Thymus (tissue), 11 donors: ENCODE measurements around the gene MTR. TPM values are rescaled to one million over a fixed set of nuclear protein-coding genes. Genes with fewer than 3 reads are reported as not detected.

Experiments used
- DNase-seq, 9 donors: peaks; one replicate each; pipeline ENCODE4 v3.0.0-alpha.2; 2013; ENCODE audit warnings: low spot score in 9 of 9, low read depth in 6 of 9, missing footprints in 1 of 9
- H3K27ac ChIP-seq, 2 donors: one replicate each; pipeline ENCODE4 v1.5.1; 2013; ENCODE audit warnings: control low read depth in 1 of 2, low read depth in 1 of 2, low read length in 1 of 2, mild to moderate bottlenecking in 1 of 2, moderate library complexity in 1 of 2
- H3K27me3 ChIP-seq, 2 donors: one replicate each; pipeline ENCODE4 v1.5.1; 2013; ENCODE audit warnings: low read length in 1 of 2; ENCODE audit not compliant: control insufficient read depth in 2 of 2, insufficient read depth in 1 of 2
- H3K36me3 ChIP-seq, 2 donors: one replicate each; pipeline ENCODE4 v1.5.1; 2013; ENCODE audit warnings: low read length in 1 of 2, mild to moderate bottlenecking in 1 of 2, moderate library complexity in 1 of 2; ENCODE audit not compliant: control insufficient read depth in 2 of 2, insufficient read depth in 2 of 2
- H3K4me1 ChIP-seq, 2 donors: one replicate each; pipeline ENCODE4 v1.5.1; 2013; ENCODE audit warnings: low read length in 2 of 2; ENCODE audit not compliant: control insufficient read depth in 2 of 2, insufficient read depth in 2 of 2
- H3K4me3 ChIP-seq, 2 donors: one replicate each; pipeline ENCODE4 v1.5.1; 2013; ENCODE audit warnings: low read length in 2 of 2, control low read depth in 1 of 2, mild to moderate bottlenecking in 1 of 2
- H3K9me3 ChIP-seq, 2 donors: one replicate each; pipeline ENCODE4 v1.5.1; 2013; ENCODE audit warnings: low read length in 1 of 2, mild to moderate bottlenecking in 1 of 2; ENCODE audit not compliant: control insufficient read depth in 2 of 2, insufficient read depth in 1 of 2
- WGBS: extraction: QIAGEN DNeasy Blood & Tissue Kit; methylation state at CpG from one replicate; pipeline ENCODE4 v1.1.7; 2013; 5-methylcytosine and 5-hydroxymethylcytosine counted together
- polyA plus RNA-seq: library from polyadenylated mRNA; stranded (reverse); fragments of 200-250 nt; gene quantifications from one replicate; pipeline ENCODE4 v1.2.3, GENCODE V29; 2013
- total RNA-seq: library from RNA; stranded (reverse); fragments of 120-200 nt; gene quantifications from one replicate; pipeline ENCODE4 v1.2.4, GENCODE V29; 2013
- donor health status: healthy.

MTR gene
- total and polyA plus RNA-seq, 2 donors: 12.5 to 25.0 TPM

DNA sequence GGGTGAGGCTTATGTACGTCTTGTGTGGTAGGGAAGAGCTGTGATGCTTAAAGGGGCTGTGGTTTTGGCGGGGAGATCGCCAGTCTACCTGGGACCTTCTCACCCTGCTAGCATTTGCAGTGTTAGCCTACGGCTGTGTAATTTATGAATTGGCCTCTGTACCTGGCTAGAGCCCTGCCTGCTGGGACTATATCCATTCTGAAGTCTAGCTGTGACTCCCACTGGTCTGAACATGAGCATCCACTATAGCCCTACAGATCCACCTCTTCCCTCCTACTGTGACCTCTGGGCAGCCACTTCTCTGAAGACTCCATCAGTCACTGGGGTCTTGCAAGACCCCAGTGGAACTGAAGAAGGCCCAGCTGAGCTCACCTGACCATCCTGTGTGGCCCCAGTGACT lies 135.4 kb downstream of the MTR start:
- Histone ChIP-seq H3K36me3 (no peaks in the 10 kb centered on the region), H3K27me3 (no peaks in the 10 kb centered on the region), H3K9me3 (peaks cover 0 to 3% of the 10 kb centered on the region in 2 donors), H3K4me1 (no peaks in the 10 kb centered on the region), H3K4me3 (no peak overlapping the region), H3K27ac (no peak overlapping the region)
- no peak for DNase-seq
- 94% methylated on average over 4 of the region's 4 CpGs for WGBS

DNA sequence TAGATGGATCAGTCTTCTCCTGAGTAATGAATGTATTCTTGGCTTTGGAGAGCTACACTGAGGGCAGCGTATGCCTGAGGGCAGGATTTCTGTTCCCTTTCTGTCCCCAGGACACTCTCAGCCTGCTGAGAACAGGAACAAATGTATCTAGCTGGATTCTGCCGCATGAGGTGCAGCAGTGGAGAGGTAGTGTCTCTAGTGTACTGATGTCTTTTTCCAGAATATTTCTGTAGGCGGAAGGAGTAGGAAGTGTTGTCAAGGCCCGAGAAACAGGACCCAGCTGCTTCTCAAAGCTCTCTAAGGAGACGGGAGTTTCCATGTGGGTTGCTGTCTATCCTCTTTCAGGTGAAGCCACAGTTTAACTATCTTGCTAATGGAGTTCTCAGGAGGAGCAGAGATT lies 143.7 kb downstream of the MTR start:
- H3K9me3 ChIP-seq: no peaks in the 10 kb centered on the region
- H3K36me3 ChIP-seq: no peaks in the 10 kb centered on the region
- 93% methylated on average over 5 of the region's 5 CpGs for WGBS
- no peak for DNase-seq
- no peaks in the 10 kb centered on the region for H3K4me1 ChIP-seq
- no peak overlapping the region for H3K4me3 ChIP-seq
- no peak overlapping the region for H3K27ac ChIP-seq
- no peaks in the 10 kb centered on the region for H3K27me3 ChIP-seq

DNA sequence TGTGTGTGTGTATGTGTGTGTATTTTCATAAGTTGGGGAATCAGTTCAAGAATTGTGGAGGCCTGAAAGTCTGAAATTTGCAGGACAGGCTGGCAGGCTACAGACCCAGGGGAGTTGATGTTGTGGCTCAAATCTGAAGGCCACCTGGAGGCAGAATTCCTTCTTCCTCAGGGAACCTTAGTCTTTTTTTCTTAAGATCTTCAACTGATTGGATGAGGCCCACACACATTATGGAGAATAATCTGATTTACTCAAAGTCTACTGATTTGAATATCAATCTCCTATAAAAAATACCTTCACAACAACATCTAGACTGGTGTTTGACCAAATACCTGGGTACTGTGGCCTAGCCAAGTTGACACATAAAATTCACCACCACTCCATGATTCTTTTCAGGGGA lies 147.3 kb downstream of the MTR start:
- no peak overlapping the region for H3K27ac ChIP-seq
- no peaks in the 10 kb centered on the region for H3K9me3 ChIP-seq
- H3K36me3 ChIP-seq: no peaks in the 10 kb centered on the region
- DNase-seq: no peak
- no peaks in the 10 kb centered on the region for H3K27me3 ChIP-seq
- no peak overlapping the region for H3K4me3 ChIP-seq
- H3K4me1 ChIP-seq: no peaks in the 10 kb centered on the region

DNA sequence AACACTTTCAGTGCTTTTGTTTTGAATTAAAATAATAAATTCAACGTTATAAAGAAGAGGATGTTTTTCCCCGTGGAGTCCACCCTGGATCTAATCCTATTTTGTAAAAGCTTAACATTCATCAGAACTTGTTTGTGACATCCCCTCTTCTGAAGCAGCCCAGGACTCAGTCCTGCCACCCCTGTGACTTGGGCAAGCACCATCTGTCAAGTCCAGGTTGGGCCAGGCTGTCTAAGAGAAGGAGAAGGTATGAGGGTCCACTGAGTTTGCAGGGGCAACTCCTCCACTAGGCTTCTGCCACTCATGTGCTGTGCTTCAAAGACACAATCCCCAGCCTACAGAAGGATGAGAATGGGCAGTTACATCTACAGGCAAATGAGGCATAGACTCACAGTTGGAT lies 149.5 kb downstream of the MTR start:
- no peak for DNase-seq
- WGBS: 90% methylated on average over 2 of the region's 2 CpGs
- H3K27ac ChIP-seq: no peak overlapping the region

DNA sequence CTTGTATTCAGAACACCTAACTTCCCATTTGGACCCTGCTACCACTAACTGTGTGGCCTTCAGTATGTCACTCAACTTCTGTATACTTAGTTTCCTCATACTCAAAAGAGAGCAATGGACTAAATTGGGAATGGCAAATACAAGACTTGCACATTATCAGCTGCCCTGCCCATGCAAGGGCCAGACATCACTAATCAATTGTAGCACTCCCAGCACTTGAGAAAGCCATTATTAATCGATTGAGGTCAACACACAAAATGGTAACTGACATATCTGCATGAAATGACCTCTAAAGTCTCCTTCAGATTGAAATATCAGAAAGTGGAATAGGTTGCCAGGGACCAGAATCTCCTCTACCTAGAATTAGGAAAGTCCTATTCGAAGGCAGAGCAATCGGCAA lies 149.9 kb downstream of the MTR start:
- 94% methylated on average over 3 of the region's 3 CpGs for WGBS
- Histone ChIP-seq H3K4me3 (no peak overlapping the region), H3K27me3 (no peaks in the 10 kb centered on the region), H3K36me3 (no peaks in the 10 kb centered on the region), H3K9me3 (no peaks in the 10 kb centered on the region), H3K4me1 (no peaks in the 10 kb centered on the region), H3K27ac (no peak overlapping the region)
- no peak for DNase-seq

More for the DNA sequence above, 149.5 kb downstream of the MTR start:
- no peaks in the 10 kb centered on the region for H3K27me3 ChIP-seq
- H3K4me1 ChIP-seq: no peaks in the 10 kb centered on the region
- no peaks in the 10 kb centered on the region for H3K36me3 ChIP-seq
- H3K4me3 ChIP-seq: no peak overlapping the region
- no peaks in the 10 kb centered on the region for H3K9me3 ChIP-seq

DNA sequence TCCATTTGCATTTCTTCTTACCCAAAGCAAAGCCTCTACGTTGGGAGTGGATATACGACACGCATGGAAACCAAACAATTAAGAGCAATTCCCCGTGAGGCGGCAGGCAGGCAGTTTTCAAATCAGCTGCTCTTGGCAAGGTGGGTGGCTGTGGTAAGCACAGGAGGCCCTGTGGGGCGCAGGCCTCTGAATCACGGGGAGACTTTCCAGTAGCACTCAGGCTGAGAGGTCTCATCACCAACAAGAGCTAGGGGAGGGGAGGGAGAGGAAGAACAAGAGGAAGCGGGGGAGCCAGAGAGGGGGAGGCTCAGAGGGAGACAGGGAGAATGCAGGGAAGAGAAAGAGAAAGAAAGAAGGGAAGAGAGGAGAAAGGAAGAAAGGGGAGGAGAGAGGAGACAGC lies 152.7 kb downstream of the MTR start:
- Histone ChIP-seq H3K9me3 (no peaks in the 10 kb centered on the region), H3K36me3 (no peaks in the 10 kb centered on the region), H3K27me3 (no peaks in the 10 kb centered on the region), H3K4me3 (no peak overlapping the region), H3K27ac (no peak overlapping the region), H3K4me1 (no peaks in the 10 kb centered on the region)
- WGBS: 59% methylated on average over 8 of the region's 8 CpGs
- no peak for DNase-seq

DNA sequence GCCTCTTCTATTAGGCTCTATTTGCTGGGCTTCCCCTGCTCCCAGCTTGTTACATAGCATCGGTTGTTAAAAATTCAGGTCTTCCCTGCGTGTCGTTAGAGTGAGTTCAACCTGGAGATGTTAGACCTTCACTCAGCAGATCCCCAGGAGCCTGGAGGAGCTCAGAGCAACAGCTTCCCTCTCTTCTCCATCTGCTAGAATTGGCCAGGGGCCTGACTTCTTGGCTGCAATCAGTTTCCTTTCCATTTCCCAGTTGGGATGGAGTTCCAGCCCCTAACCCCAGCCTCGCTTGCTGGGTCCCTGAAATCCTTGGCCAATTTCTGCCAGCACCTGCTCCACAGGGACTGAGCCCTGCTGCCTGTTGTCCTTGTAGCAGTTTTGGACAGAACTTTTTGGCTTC lies 153.3 kb downstream of the MTR start:
- H3K36me3 ChIP-seq: no peaks in the 10 kb centered on the region
- no peaks in the 10 kb centered on the region for H3K27me3 ChIP-seq
- no peak overlapping the region for H3K4me3 ChIP-seq
- H3K9me3 ChIP-seq: no peaks in the 10 kb centered on the region
- no peak overlapping the region for H3K27ac ChIP-seq
- 93% methylated on average over 4 of the region's 4 CpGs for WGBS
- no peak for DNase-seq
- no peaks in the 10 kb centered on the region for H3K4me1 ChIP-seq

DNA sequence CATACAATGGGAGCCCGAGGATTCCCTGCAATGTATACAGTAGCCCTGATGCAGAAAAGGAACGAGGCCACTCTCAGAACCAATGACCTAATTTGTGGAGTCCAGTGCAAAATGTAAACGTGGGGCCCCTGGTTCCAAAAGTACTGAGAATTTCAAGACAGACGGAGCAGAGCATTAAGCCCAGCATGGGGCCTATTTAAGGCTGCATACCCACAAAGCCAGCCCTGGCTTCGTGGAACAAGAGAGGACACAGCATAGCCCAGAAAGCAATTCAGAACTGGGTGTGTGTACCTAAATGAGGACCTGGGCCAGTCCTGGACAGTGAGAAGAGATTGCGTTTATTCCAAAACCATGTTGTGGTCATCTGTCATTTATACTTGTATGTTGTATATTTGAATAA lies 153.9 kb downstream of the MTR start:
- no peaks in the 10 kb centered on the region for H3K4me1 ChIP-seq
- no peaks in the 10 kb centered on the region for H3K9me3 ChIP-seq
- H3K27ac ChIP-seq: no peak overlapping the region
- H3K4me3 ChIP-seq: no peak overlapping the region
- no peaks in the 10 kb centered on the region for H3K36me3 ChIP-seq
- no peaks in the 10 kb centered on the region for H3K27me3 ChIP-seq
- no peak for DNase-seq
- WGBS: 78% methylated on average over 6 of the region's 6 CpGs

DNA sequence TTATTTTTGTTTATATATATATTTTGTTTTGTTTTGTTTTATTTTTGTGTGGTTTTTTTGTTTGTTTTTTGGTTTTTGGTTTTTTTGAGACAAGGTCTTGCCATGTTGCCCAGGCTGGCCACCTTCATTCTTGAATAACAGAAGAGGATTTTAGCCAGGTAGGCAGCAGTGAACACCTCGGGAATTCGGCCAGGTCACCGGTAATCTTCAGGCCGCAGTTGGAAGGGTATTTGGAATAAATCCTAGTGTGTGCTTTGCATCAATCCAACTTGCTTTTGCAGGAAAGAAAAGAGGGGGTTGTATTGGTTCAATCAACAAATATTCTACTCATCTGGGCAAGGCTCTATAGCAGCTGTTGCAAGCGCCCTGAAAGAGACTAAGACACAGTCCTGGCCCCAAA lies 155.3 kb downstream of the MTR start:
- no peak for DNase-seq
- no peak overlapping the region for H3K4me3 ChIP-seq
- H3K4me1 ChIP-seq: no peaks in the 10 kb centered on the region
- H3K27me3 ChIP-seq: no peaks in the 10 kb centered on the region
- H3K27ac ChIP-seq: no peak overlapping the region
- H3K9me3 ChIP-seq: no peaks in the 10 kb centered on the region
- WGBS: 85% methylated on average over 5 of the region's 5 CpGs
- no peaks in the 10 kb centered on the region for H3K36me3 ChIP-seq

DNA sequence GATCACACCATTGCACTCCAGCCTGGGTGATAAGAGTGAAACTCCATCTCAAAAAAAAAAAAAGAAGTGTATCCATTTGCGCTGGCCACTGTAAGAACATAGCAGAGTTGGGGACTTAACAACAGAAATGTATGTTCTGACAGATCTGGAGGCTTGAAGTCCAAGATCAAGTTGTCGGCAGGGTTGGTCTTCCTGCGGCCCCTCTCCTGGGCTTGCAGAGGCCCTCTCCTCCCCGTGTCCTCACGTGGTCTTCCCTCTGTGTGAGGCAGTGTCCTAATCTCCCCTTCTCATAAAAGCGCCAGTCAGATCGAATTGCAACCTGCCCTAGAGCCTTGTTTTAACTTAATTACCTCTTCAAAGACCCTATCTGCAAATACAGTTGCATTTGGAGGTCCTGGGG lies 156.6 kb downstream of the MTR start:
- H3K9me3 ChIP-seq: no peaks in the 10 kb centered on the region
- no peaks in the 10 kb centered on the region for H3K27me3 ChIP-seq
- H3K4me1 ChIP-seq: no peaks in the 10 kb centered on the region
- no peak overlapping the region for H3K4me3 ChIP-seq
- no peaks in the 10 kb centered on the region for H3K36me3 ChIP-seq
- 58% methylated on average over 7 of the region's 7 CpGs for WGBS
- no peak for DNase-seq
- no peak overlapping the region for H3K27ac ChIP-seq
